Fibroblast of skin of scalp (primary cell): ENCODE results near the gene STIM2. TPM values are rescaled to one million over a fixed set of nuclear protein-coding genes. Genes with fewer than 3 reads are reported as not detected.
"Not testable (repeated sequence)": the region's sequence is repeated elsewhere in the genome, so short reads cannot be mapped to it uniquely, and the experiment has no call there.

Source experiments
- DNase-seq: peaks from one replicate; pipeline ENCODE4 v3.0.0-alpha.2; 2013
- polyA plus RNA-seq, 2 experiments: library from polyadenylated mRNA; unstranded; fragments of 120-200 nt; gene quantifications; one replicate each; pipeline ENCODE4 v1.2.1, GENCODE V29; 2013; ENCODE audit not compliant: insufficient read length in 2 of 2

STIM2 gene
- 9.1 TPM for polyA plus RNA-seq (2013, experiment 1 of 2; ENCODE audit: insufficient read length)
- 12.2 TPM for polyA plus RNA-seq (2013, experiment 2 of 2; ENCODE audit: insufficient read length)

DNA sequence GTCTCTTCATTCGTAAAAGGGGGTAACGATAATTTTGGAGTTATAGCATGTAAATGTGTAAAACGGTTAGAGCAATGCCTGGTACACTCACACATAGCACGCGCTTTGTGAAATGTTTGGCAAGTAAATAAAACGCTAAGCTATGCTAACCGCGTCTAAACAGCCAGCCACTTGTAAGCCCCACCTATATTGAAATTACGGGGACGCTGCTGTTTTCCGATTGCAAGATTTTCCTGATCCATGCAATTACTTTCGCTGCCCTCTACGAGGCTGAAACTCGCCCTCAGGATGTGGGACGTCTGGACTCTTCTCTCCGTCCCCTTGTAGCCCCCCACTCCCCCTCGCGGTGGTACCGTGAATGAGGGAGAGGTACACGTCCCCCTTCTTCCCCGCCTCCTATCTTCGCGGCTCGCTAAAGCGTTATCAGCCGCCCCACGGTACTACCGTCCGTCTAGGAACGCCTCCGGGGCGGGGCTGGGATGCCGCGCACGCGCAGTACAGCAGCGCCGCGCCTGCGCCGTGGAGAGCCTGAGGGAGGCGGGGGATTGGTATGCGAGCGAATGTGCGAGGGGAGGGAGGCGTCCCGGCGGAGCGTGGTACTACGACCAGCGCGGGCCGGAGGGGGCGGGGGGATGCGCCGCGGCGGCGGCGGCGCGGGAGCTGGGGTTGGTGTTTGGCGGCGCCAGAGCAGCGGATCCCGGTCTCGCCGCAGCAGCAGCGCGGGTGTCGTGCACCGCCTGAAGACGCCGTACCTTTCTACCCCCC is at the start of gene STIM2:
STIM2 (plus strand) TSS at position 685 of the 765 bp plus-strand sequence.
- peak; percentile 97 for DNase-seq

GRCh38 chr4:26811571-26811970 is 49.1 kb upstream of the STIM2 start:
- DNase-seq, result not testable (repeated sequence)

DNA sequence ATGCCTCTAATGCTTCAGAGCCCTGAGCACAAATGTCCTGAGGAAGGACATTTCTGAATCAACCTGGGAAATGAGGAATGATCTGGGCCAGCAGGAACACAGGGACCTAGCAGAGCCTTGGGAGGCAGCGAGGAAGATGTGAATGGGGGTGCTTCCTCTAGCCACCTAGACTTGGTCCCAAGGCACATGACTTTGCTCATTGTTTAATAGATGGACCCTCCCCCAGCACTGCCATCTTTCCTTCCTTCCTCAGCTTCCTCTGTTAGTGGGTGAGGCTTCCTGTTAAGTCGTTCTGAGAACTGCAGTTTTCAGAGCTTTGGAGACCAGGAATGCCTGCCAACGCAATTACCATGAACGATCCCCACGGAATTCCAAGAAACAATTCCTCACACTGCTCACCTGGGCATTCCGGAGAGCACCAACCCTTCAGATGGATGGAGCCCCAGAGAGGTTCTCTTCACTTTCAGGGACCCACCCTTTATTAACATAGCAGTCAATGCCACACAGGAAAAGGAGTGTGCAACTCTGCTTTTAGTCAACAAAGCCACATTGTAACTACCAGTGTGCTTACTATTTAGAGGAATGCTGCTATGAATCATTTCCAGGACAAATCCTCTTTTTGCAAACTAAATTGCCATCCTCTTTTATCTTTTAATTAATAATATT is 48.5 kb upstream of the STIM2 start:
- DNase-seq, result no peak

DNA sequence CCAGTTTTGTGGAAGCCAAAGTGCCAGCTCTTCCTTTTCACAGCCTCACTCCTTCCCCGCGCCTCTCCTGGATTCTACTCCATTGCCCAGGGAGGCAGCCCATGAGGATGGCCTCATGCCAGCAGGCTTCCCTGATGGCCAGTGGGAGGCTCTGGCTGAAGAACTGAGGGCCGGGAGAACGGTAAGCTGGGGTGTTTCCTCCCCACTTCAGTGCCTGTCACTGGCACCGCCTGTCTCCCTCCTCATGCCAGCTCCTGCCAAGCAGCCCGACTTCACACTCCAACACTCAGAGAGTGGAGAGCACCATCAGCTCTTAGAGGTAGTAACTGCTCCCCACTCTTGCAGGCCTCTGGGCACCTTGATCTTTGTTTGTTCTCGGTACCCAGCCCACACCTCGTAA is 46.9 kb upstream of the STIM2 start:
- DNase-seq, result no peak

DNA sequence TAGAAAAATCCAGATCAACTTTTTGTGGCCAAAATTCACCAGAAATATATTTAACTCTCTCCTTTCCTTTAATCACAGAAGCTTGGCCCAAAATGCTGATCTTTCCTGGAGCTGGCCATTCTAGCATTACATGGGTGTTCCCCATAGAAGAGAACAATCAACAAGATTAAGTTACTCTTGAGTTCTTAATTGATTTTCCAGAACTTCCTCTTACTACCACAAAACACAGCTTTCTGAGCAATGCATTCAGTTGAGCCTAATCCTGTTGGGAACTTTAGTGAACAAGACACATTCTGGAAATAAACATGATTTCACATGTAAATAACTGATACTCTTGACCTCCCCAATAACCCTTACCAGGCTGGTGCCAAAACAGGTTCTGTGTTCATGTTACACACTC is 45.4 kb upstream of the STIM2 start:
- no peak for DNase-seq

- DNase-seq, result no peak
Measured at GRCh38 chr4:26815706-26816105, 44.9 kb upstream of the STIM2 start.

GRCh38 chr4:26819026-26819425 is 41.6 kb upstream of the STIM2 start:
- DNase-seq, result no peak

GRCh38 chr4:26819478-26820095 is 41.1 kb upstream of the STIM2 start:
- no peak for DNase-seq

DNA sequence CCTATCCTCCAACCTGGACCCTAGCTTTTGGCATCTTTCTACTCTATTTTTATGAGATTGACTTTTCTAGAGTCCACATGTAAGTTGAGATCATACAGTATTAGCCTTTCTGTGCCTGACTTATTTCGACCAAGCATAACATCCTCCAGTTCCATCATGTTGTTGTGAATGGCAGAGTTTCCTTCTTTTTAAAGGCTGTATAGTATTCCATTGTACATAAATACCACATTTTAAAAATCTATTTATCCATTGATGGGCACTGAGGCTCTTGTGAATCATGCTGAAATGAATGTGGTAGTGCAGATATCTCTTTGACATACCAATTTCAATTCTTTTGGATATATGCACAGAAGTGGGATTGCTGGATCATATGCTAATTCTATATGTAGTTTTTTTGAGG is 40.3 kb upstream of the STIM2 start:
- no peak for DNase-seq

DNA sequence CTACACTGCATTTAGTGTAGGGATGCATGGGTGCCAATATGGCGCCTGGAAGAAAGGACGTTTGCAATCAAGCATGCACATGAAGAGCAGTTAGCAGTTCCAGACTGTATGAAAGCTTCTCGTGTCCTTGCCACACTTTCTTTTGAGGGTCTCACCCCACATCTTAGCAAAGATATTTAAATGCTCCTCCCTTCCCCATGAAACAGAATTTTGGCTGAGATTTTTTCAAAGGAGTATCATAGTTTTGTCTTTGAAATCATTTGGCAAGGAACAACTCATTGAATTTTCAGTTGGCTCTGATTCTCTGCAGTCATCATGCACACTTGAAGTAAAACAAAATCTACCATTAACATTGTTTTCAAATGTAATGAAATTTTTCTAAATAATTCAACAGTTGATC is 39.6 kb upstream of the STIM2 start:
- DNase-seq, result no peak

DNA sequence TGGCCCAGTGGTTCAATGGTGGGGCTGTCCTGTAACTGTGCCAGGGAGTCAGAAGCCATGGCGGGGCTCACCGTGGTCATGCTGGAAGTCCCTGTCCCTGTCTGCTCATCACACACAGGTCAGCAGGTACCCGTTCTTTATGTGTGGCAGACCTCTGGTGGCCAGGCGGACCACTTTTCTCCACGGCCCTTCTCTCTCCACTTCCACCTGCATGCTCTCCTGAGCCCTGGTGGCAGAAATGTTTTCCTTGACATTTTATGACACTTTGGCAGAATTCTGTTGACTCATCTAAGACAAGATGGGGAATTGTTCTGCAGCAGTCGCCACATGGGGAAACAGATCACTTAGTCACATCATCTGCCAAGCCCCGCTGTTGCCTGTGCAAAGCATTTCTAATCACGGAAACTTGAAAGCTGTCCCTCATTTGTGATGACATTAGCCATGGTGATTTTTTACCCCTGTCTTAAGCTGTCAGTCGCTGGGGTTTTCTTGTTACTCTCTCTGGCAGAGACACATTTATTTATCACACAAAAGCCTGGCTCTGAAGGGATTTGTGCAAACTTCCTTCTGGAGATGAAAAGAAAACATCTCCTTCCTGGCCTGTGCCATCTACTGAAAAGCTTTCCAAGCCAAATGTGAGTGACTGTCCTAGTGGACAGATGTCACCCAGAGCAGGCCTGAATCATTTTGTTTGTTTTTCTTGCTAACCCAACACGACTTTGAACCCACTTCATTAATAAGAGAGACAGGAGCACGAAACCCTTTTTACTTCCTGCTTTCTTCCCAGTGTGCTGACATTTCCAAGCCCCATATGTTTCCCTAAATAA is 38.8 kb upstream of the STIM2 start:
- DNase-seq, result no peak

DNA sequence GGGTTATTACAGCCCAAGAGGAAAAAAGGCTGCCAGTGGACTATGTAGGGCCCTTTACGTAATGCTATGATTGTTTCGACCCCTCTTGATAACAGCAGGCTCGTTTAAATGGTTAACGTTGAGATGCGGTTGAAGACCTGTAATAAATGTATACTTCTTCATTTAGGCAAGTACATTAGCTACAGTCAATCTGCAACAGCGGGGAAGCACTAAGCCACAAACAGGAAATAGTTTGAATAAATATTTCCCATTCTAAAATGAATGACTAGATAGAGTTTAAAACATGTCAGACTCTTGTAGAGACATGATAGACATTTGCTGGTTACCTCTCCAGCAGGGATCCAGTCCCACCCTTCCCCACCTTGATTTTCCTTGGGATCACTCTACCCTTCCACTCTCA is 38.1 kb upstream of the STIM2 start:
- no peak for DNase-seq

DNA sequence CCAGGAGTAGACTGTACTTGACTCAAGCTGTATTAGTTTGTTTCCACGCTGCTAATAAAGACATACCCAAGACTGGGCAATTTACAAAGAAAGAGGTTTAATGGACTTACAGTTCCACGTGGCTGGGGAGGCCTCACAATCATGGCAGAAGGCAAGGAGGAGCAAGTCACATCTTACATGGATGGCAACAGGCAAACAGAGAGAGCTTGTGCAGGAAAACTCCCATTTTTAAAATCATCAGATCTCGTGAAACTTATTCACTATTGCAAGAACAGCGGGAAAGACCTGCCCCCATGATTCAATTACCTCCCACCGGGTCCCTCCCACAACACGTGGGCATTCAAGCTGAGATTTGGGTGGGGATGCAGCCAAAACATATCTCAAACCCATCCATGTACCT is 37.7 kb upstream of the STIM2 start:
- DNase-seq, result not testable (repeated sequence)

- DNase-seq, result no peak
Measured at GRCh38 chr4:26823583-26823982, 37.1 kb upstream of the STIM2 start.

DNA sequence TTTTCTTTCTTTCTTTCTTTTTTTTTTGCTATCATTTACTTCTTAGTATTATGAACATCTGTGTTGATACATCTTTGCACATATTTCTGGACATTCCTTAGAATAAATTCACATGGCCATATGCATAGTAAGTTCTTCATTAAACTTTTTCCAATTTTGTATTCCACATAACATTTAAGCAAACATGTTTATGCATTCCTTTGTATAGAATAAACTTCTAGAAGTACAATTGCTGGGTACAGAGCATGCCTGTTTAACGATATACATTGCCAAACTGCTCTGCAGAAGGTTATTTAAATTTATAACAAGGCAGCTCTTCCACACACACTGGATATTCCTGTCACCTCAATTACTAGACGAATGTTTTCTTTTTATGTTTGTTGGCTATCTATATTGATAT is 36.0 kb upstream of the STIM2 start:
- no peak for DNase-seq

- DNase-seq, result no peak
Measured at GRCh38 chr4:26826721-26827120, 33.9 kb upstream of the STIM2 start.

- not testable (repeated sequence) for DNase-seq
Measured at GRCh38 chr4:26827336-26827735, 33.3 kb upstream of the STIM2 start.

DNA sequence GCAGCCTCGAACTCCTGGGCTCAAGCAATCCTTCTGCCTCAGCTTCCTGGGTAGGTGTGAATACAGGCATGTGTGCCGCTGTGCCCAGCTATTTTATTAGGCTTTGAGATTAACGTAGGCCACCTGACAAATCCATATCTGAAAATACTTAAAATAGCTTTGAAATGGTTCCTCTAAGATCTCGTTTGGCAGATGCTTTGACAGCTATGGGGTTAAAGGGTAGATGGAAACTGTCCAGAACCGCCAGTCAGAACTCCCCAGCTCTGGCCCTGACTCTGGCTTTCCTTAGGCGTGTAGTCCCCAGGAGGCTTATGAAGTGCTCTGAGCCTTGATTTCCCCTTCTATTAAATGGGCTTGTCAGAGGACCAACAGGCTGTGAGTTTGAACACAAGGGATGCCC is 32.8 kb upstream of the STIM2 start:
- DNase-seq, result no peak

GRCh38 chr4:26829018-26829417 is 31.6 kb upstream of the STIM2 start:
- DNase-seq, result no peak

GRCh38 chr4:26830033-26830432 is 30.6 kb upstream of the STIM2 start:
- no peak for DNase-seq

GRCh38 chr4:26830701-26831100 is 29.9 kb upstream of the STIM2 start:
- no peak for DNase-seq

DNA sequence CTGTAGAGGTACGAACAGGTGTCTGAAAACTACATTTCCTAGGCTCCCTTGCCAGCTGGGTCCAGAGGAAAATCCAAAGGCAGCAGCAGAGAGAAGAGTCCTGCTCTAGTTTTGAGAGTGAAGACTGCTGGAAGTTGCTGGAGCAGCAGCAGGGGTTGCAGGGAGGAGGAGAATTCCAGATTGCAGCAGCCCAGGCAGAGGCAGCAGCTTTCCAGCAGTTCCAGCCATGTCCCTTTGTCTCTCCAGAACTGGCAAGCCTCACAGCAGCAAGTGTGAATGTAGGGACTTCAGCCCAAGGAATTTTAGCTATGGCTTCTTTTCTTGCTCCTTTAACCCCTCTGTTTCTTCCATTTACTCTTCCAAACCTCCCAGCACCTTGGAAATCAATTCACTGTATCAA is 24.1 kb upstream of the STIM2 start:
- DNase-seq, result no peak
